ENCODE results near the gene XXYLT1. TPM values are rescaled to one million over a fixed set of nuclear protein-coding genes. Genes with fewer than 3 reads are reported as not detected.
A peak's percentile ranks its signal among the peaks of the same experiment; 100 is the strongest.

Gene XXYLT1
- total and polyA plus RNA-seq, 9 of the 15 experiments (the other 6 are each of a cell fraction or from before 2014, with no cell fraction given): 1.9 to 18.9 (median 15.0) TPM

DNA sequence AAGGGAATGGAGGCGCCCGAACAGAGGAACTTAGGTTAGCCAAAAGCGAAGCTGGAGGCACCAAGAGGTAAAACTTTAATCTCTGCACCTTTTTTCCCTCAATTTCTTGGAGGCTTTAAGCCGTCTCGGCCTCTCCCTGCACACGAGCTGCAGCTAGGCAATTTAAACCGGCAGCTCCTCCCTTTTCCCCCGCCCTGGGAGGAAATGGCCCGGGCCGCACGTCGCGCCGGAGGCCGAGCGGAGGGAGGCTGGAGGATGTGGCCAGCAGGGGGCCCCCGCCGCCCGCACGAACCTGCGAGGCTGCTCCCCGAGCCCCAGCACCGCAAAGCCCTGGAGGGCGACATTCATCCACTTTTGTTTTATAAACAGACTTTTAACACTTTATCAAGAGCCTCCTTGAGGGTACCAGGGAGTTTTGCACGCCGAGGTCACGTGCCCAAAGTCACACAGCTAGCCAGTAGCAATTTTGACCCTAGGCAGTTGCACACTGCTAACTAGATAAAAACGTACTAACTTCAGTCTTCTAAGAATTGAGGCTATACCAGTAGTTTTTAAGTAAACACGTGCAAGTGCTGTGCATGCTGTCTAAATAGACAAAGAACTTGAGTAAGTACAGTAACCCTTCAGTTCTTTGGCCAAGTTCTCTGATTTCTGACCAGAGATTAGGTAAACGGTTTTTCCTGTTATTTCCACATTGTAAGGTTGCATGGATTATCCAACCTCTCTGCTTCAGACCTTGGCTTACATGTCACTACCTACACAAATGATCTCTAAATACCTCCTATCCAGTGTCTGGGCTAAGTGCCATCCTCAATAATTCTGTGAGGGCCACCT lies 668 bp upstream of the XXYLT1 start (continued):
- TF ChIP-seq, protein P1, sequence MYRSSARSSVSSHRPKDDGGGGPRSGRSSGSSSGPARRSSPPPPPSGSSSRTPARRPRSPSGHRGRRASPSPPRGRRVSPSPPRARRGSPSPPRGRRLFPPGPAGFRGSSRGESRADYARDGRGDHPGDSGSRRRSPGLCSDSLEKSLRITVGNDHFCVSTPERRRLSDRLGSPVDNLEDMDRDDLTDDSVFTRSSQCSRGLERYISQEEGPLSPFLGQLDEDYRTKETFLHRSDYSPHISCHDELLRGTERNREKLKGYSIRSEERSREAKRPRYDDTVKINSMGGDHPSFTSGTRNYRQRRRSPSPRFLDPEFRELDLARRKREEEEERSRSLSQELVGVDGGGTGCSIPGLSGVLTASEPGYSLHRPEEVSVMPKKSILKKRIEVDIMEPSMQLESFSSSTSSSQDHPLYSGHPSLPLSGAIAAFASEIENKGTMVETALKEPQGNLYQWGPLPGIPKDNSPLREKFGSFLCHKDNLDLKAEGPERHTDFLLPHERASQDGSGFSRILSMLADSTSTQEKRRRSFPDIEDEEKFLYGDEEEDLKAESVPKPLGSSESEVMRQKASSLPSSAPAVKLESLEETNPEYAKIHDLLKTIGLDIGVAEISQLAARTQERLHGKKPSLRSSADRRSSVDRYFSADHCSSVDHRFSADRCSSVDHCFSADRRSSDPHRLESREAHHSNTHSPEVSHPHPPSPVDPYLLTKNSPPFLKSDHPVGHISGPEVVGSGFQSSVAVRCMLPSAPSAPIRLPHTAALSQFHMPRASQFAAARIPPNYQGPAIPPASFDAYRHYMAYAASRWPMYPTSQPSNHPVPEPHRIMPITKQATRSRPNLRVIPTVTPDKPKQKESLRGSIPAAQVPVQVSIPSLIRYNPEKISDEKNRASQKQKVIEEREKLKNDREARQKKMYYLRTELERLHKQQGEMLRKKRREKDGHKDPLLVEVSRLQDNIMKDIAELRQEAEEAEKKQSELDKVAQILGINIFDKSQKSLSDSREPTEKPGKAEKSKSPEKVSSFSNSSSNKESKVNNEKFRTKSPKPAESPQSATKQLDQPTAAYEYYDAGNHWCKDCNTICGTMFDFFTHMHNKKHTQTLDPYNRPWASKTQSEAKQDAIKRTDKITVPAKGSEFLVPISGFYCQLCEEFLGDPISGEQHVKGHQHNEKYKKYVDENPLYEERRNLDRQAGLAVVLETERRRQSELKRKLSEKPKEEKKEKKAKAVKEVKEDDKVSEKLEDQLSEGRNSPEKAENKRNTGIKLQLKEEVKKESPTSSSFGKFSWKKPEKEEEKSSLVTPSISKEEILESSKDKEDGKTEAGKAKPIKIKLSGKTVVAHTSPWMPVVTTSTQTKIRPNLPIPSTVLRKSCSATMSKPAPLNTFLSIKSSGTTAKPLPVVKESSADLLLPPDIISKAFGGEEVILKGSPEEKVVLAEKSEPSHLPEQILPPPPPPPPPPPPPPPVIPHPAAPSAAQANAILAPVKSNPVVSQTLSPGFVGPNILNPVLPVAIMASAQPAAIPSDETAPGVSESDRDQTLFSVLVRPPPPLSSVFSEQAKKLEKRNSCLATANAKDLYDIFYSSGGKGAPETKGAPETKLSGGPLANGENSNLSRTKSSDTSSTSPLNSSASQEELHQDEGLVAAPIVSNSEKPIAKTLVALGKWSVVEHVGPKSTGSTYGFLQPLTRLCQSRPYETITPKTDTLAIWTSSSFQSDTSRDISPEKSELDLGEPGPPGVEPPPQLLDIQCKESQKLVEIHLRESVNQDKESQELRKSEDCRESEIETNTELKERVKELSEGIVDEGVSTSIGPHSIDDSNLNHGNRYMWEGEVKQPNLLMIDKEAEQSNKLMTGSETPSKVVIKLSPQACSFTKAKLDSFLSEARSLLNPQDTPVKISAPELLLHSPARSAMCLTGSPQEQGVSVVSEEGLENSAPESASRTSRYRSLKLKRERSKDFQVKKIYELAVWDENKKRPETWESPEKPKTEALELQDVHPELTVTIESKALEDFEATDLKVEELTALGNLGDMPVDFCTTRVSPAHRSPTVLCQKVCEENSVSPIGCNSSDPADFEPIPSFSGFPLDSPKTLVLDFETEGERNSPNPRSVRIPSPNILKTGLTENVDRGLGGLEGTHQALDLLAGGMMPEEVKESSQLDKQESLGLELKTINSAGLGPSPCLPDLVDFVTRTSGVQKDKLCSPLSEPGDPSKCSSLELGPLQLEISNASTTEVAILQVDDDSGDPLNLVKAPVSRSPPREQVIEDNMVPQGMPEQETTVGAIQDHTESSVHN (IDR thresholded peaks at IDR 0.05; ENCODE audit: borderline replicate concordance in 1 of 2, low read depth in 1 of 2): no peak
- peak; percentile 76; the same call in 1 of the 2 replicates for TF ChIP-seq CC2D1A (IDR thresholded peaks at IDR 0.05)
- peak; percentile 39 for TF ChIP-seq CTBP1 (IDR thresholded peaks at IDR 0.05; ENCODE audit: borderline replicate concordance)
- TF ChIP-seq MXI1 (IDR thresholded peaks at IDR 0.05; ENCODE audit: low read depth, low read length): no peak
- TF ChIP-seq, protein P2, sequence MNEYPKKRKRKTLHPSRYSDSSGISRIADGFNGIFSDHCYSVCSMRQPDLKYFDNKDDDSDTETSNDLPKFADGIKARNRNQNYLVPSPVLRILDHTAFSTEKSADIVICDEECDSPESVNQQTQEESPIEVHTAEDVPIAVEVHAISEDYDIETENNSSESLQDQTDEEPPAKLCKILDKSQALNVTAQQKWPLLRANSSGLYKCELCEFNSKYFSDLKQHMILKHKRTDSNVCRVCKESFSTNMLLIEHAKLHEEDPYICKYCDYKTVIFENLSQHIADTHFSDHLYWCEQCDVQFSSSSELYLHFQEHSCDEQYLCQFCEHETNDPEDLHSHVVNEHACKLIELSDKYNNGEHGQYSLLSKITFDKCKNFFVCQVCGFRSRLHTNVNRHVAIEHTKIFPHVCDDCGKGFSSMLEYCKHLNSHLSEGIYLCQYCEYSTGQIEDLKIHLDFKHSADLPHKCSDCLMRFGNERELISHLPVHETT (CRISPR knock-in tag; conservative IDR thresholded peaks at IDR 0.05 in 1 of 2, IDR thresholded peaks at IDR 0.05 in 1 of 2): 0 out of 4 replicates have a peak, but pooled peaks of 1 of the 2 experiments have one; percentile 30
- TF ChIP-seq, protein P3, sequence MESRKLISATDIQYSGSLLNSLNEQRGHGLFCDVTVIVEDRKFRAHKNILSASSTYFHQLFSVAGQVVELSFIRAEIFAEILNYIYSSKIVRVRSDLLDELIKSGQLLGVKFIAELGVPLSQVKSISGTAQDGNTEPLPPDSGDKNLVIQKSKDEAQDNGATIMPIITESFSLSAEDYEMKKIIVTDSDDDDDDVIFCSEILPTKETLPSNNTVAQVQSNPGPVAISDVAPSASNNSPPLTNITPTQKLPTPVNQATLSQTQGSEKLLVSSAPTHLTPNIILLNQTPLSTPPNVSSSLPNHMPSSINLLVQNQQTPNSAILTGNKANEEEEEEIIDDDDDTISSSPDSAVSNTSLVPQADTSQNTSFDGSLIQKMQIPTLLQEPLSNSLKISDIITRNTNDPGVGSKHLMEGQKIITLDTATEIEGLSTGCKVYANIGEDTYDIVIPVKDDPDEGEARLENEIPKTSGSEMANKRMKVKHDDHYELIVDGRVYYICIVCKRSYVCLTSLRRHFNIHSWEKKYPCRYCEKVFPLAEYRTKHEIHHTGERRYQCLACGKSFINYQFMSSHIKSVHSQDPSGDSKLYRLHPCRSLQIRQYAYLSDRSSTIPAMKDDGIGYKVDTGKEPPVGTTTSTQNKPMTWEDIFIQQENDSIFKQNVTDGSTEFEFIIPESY (CRISPR knock-in tag; IDR thresholded peaks at IDR 0.05): peak; percentile 75
- no peak for TF ChIP-seq MTF1 (CRISPR knock-in tag; IDR thresholded peaks at IDR 0.05; ENCODE audit: borderline replicate concordance)
- TF ChIP-seq CEBPG (CRISPR knock-in tag; IDR thresholded peaks at IDR 0.05): no peak
- no peak for TF ChIP-seq CEBPG (tag; conservative IDR thresholded peaks at IDR 0.05 in 1 of 2, IDR thresholded peaks at IDR 0.05 in 1 of 2)

Measured in K562 (cell line).